ENCODE data around the gene OTX1. TPM values are rescaled to one million over a fixed set of nuclear protein-coding genes. Genes with fewer than 3 reads are reported as not detected.

OTX1 gene
- total and polyA plus RNA-seq, 2 of the 4 experiments (the other 2 are of a cell fraction), result 0.03 TPM; not detected in 1

- DNase-seq (no peak), ATAC-seq (ENCODE audit: low read depth) (no peak)
- H4K20me1 ChIP-seq (ENCODE audit: insufficient read depth, low read length), result no peaks in the 10 kb centered on the region
- intact Hi-C loops (cut with micrococcal nuclease) (no loop called here), dilution Hi-C loops (cut with HindIII; ENCODE audit: low sequenced_read_pairs, unreplicated experiment) (no loop called here), in situ Hi-C loops (cut with MboI; ENCODE audit: low sequenced_read_pairs) (no loop called here)
- no TSS peak for BruUV-seq (replicated peaks)
- CTCF ChIA-PET, result interaction anchor here (0.6 kb wide), 2 partner anchors 406 to 766 kb away, joined by 3 to 11 read pairs; no protein-coding TSS in a partner anchor
- H2BK20ac ChIP-seq (ENCODE audit: low read depth, low read length), result no peak overlapping the region
- no peak overlapping the region for H2AFZ ChIP-seq (replicated peaks; ENCODE audit: low read length, poor library complexity)
- H3K4me2 ChIP-seq (ENCODE audit: low read depth, low read length), result no peak overlapping the region
- POLR2A ChIA-PET (ENCODE audit: unreplicated experiment), result no interaction called here
- no peak overlapping the region for H4K8ac ChIP-seq (ENCODE audit: low read depth in 2 of 2, low read length in 2 of 2)
- H3K27ac ChIP-seq (ENCODE audit: insufficient read depth, low read length), result no peak overlapping the region
- H3K4me1 ChIP-seq (ENCODE audit: control insufficient read depth, insufficient read depth, low read length), result no peaks in the 10 kb centered on the region
- H2BK120ac ChIP-seq (ENCODE audit: low read depth, low read length), result no peak overlapping the region
- H3K9me3 ChIP-seq (ENCODE audit: control insufficient read depth, insufficient read depth, low read length), result no peaks in the 10 kb centered on the region
- H3K56ac ChIP-seq (ENCODE audit: extremely low read depth, insufficient read depth, low read length), result no peak overlapping the region
- TF ChIP-seq MAZ (IDR thresholded peaks at IDR 0.05; ENCODE audit: borderline replicate concordance, low read depth, low read length) (no peak), CEBPB (IDR thresholded peaks at IDR 0.05; ENCODE audit: low read depth, low read length) (no peak), CHD1 (IDR thresholded peaks at IDR 0.05; ENCODE audit: low read depth, low read length) (no peak), RCOR1 (IDR thresholded peaks at IDR 0.05; ENCODE audit: insufficient replicate concordance, low read length) (no peak), POLR2A (IDR thresholded peaks at IDR 0.05; ENCODE audit: low read depth, low read length) (no peak), RFX5 (IDR thresholded peaks at IDR 0.05; ENCODE audit: low read depth, low read length) (no peak), MXI1 (IDR thresholded peaks at IDR 0.05; ENCODE audit: borderline replicate concordance, low read depth, low read length) (no peak), NFE2L2 (IDR thresholded peaks at IDR 0.05; ENCODE audit: low read depth, low read length) (no peak), RAD21 (IDR thresholded peaks at IDR 0.05; ENCODE audit: low read length) (no peak), SMC3 (IDR thresholded peaks at IDR 0.05; ENCODE audit: low read depth, low read length) (no peak), BHLHE40 (IDR thresholded peaks at IDR 0.05; ENCODE audit: low read depth, low read length) (no peak), FOS (IDR thresholded peaks at IDR 0.05; ENCODE audit: low read depth, low read length) (no peak), MAFK (IDR thresholded peaks at IDR 0.05; ENCODE audit: low read depth, low read length) (no peak)
- TF ChIP-seq, protein P1, sequence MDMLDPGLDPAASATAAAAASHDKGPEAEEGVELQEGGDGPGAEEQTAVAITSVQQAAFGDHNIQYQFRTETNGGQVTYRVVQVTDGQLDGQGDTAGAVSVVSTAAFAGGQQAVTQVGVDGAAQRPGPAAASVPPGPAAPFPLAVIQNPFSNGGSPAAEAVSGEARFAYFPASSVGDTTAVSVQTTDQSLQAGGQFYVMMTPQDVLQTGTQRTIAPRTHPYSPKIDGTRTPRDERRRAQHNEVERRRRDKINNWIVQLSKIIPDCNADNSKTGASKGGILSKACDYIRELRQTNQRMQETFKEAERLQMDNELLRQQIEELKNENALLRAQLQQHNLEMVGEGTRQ (IDR thresholded peaks at IDR 0.05; ENCODE audit: low read depth, low read length), result no peak
- TF ChIP-seq, protein P2, sequence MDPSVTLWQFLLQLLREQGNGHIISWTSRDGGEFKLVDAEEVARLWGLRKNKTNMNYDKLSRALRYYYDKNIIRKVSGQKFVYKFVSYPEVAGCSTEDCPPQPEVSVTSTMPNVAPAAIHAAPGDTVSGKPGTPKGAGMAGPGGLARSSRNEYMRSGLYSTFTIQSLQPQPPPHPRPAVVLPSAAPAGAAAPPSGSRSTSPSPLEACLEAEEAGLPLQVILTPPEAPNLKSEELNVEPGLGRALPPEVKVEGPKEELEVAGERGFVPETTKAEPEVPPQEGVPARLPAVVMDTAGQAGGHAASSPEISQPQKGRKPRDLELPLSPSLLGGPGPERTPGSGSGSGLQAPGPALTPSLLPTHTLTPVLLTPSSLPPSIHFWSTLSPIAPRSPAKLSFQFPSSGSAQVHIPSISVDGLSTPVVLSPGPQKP (IDR thresholded peaks at IDR 0.05; ENCODE audit: borderline replicate concordance, low read depth, low read length), result no peak
- TF ChIP-seq, protein P3, sequence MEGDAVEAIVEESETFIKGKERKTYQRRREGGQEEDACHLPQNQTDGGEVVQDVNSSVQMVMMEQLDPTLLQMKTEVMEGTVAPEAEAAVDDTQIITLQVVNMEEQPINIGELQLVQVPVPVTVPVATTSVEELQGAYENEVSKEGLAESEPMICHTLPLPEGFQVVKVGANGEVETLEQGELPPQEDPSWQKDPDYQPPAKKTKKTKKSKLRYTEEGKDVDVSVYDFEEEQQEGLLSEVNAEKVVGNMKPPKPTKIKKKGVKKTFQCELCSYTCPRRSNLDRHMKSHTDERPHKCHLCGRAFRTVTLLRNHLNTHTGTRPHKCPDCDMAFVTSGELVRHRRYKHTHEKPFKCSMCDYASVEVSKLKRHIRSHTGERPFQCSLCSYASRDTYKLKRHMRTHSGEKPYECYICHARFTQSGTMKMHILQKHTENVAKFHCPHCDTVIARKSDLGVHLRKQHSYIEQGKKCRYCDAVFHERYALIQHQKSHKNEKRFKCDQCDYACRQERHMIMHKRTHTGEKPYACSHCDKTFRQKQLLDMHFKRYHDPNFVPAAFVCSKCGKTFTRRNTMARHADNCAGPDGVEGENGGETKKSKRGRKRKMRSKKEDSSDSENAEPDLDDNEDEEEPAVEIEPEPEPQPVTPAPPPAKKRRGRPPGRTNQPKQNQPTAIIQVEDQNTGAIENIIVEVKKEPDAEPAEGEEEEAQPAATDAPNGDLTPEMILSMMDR (conservative IDR thresholded peaks at IDR 0.05; ENCODE audit: low read depth, low read length), result no peak
- H3K4ac ChIP-seq (ENCODE audit: low read depth, low read length), result no peak overlapping the region
- no peak overlapping the region for H4K5ac ChIP-seq (ENCODE audit: low read depth, low read length)
- no peaks in the 10 kb centered on the region for H3K36me3 ChIP-seq (ENCODE audit: control insufficient read depth, insufficient read depth, low read length)
- no peaks in the 10 kb centered on the region for H3K9me1 ChIP-seq (ENCODE audit: insufficient read depth, low read length)
- H3K27me3 ChIP-seq (ENCODE audit: control insufficient read depth, insufficient read depth, low read length), result peaks cover 27% of the 10 kb centered on the region
- no peaks in the 10 kb centered on the region for H3K79me1 ChIP-seq (ENCODE audit: low read depth in 1 of 2, low read length in 2 of 2)
- H3K4me3 ChIP-seq (ENCODE audit: insufficient read depth, low read depth, low read length), result no peak overlapping the region
- H3K14ac ChIP-seq (replicated peaks; ENCODE audit: low read depth, low read length), result no peak overlapping the region
- H3K18ac ChIP-seq (ENCODE audit: low read depth, low read length), result no peak overlapping the region
- no peak overlapping the region for H2AK9ac ChIP-seq (replicated peaks; ENCODE audit: low read depth, low read length, poor library complexity)
- H2BK5ac ChIP-seq (ENCODE audit: low read depth, low read length, poor library complexity, severe bottlenecking), result no peak overlapping the region
- no peak overlapping the region for H3K23ac ChIP-seq (ENCODE audit: low read depth, low read length)
- no peak overlapping the region for H2AK5ac ChIP-seq (ENCODE audit: low read depth, low read length)
- H3K9ac ChIP-seq (ENCODE audit: low read depth, low read length), result no peak overlapping the region
- no peak overlapping the region for H4K91ac ChIP-seq (ENCODE audit: insufficient read depth, low read depth, low read length)
- no peak overlapping the region for H2BK15ac ChIP-seq (ENCODE audit: low read depth, low read length)
- WGBS, 2 experiments (ENCODE audit: extremely low coverage in 2 of 2, insufficient read length in 1 of 2), result 76% methylated on average over 2 of the region's 2 CpGs; no CpG with 5 or more reads in 1 of the 2 experiments
Measured at GRCh38 chr2:63066838-63067237, 16.2 kb downstream of the OTX1 start.

Data from IMR-90 (cell line).